WTC11 (cell line): ENCODE data around the gene ERFL. TPM values are rescaled to one million over a fixed set of nuclear protein-coding genes. Genes with fewer than 3 reads are reported as not detected.
A peak's percentile ranks its signal among the peaks of the same experiment; 100 is the strongest.

Experiments used
- AFF4 ChIP-seq: sonication (generic); formaldehyde crosslinking; IDR thresholded peaks from 2 replicates; pipeline ENCODE4 v1.8.1; 2023; ENCODE audit warnings: mild to moderate bottlenecking, missing genetic modification reagents, borderline replicate concordance
- ATF3 ChIP-seq: sonication (generic); formaldehyde crosslinking; conservative IDR thresholded peaks from 2 replicates; pipeline ENCODE4 v1.8.1; 2022; ENCODE audit warnings: mild to moderate bottlenecking, missing genetic modification reagents
- CBFB ChIP-seq: sonication (generic); formaldehyde crosslinking; IDR thresholded peaks from 2 replicates; pipeline ENCODE4 v1.8.1; 2022; ENCODE audit warnings: mild to moderate bottlenecking, low read depth, missing genetic modification reagents
- CREB1 ChIP-seq: sonication (generic); formaldehyde crosslinking; IDR thresholded peaks from 2 replicates; pipeline ENCODE4 v1.8.0; 2023; ENCODE audit warnings: mild to moderate bottlenecking, missing genetic modification reagents
- E2F1 ChIP-seq: sonication (generic); formaldehyde crosslinking; IDR thresholded peaks from 2 replicates; pipeline ENCODE4 v1.8.0; 2022; ENCODE audit warnings: mild to moderate bottlenecking, missing genetic modification reagents
- ELF4 ChIP-seq: sonication (generic); formaldehyde crosslinking; IDR thresholded peaks from 2 replicates; pipeline ENCODE4 v1.8.1; 2022; ENCODE audit warnings: low read depth, mild to moderate bottlenecking, moderate library complexity, missing genetic modification reagents
- EMX1 ChIP-seq: fragments of 250-450 bp; sonication (Bioruptor Pico); IDR thresholded peaks from 2 replicates; pipeline ENCODE4 v1.8.0; 2021; ENCODE audit warnings: mild to moderate bottlenecking
- FOXP1 ChIP-seq: sonication (generic); formaldehyde crosslinking; IDR thresholded peaks from 2 replicates; pipeline ENCODE4 v1.8.0; 2022; ENCODE audit warnings: missing genetic modification reagents, mild to moderate bottlenecking, moderate library complexity, borderline replicate concordance
- GABPB1 ChIP-seq: sonication (generic); formaldehyde crosslinking; IDR thresholded peaks from 2 replicates; pipeline ENCODE4 v1.8.1; 2023; ENCODE audit warnings: mild to moderate bottlenecking, missing genetic modification reagents
- JUN ChIP-seq: sonication (generic); formaldehyde crosslinking; IDR thresholded peaks from 2 replicates; pipeline ENCODE4 v1.8.0; 2023; ENCODE audit warnings: mild to moderate bottlenecking, missing genetic modification reagents
- NFYB ChIP-seq: sonication (generic); formaldehyde crosslinking; conservative IDR thresholded peaks from 2 replicates; pipeline ENCODE4 v1.8.0; 2022; ENCODE audit warnings: low read depth, missing genetic modification reagents
- OVOL2 ChIP-seq: fragments of 250-450 bp; sonication (Bioruptor Pico); IDR thresholded peaks from 2 replicates; pipeline ENCODE4 v1.9.0; 2021; ENCODE audit warnings: mild to moderate bottlenecking, borderline replicate concordance
- PRDM15 ChIP-seq: sonication (generic); formaldehyde crosslinking; IDR thresholded peaks from 2 replicates; pipeline ENCODE4 v1.8.0; 2022; ENCODE audit warnings: missing genetic modification reagents
- PRRX2 ChIP-seq: fragments of 250-450 bp; sonication (Bioruptor Pico); IDR thresholded peaks from 2 replicates; pipeline ENCODE4 v1.8.0; 2021; ENCODE audit warnings: mild to moderate bottlenecking
- STAT6 ChIP-seq: sonication (generic); formaldehyde crosslinking; conservative IDR thresholded peaks from 2 replicates; pipeline ENCODE4 v1.8.1; 2023; ENCODE audit warnings: mild to moderate bottlenecking, low read depth, missing genetic modification reagents, moderate library complexity
- ZMAT4 ChIP-seq: fragments of 250-450 bp; sonication (Bioruptor Pico); IDR thresholded peaks from 2 replicates; pipeline ENCODE4 v1.9.0; 2021; ENCODE audit warnings: mild to moderate bottlenecking
- ZNF138 ChIP-seq: sonication (generic); formaldehyde crosslinking; conservative IDR thresholded peaks from 2 replicates; pipeline ENCODE4 v1.8.1; 2022; ENCODE audit warnings: mild to moderate bottlenecking, moderate library complexity, missing genetic modification reagents
- ZNF232 ChIP-seq: sonication (generic); formaldehyde crosslinking; IDR thresholded peaks from 2 replicates; pipeline ENCODE4 v1.8.0; 2022; ENCODE audit warnings: mild to moderate bottlenecking, missing genetic modification reagents
- ZNF281 ChIP-seq: sonication (generic); formaldehyde crosslinking; IDR thresholded peaks from 2 replicates; pipeline ENCODE4 v1.8.0; 2023; ENCODE audit warnings: mild to moderate bottlenecking, missing genetic modification reagents
- ZNF396 ChIP-seq: fragments of 250-450 bp; sonication (Bioruptor Pico); IDR thresholded peaks from 2 replicates; pipeline ENCODE4 v1.8.0; 2021; ENCODE audit warnings: mild to moderate bottlenecking, moderate library complexity, borderline replicate concordance
- ZNF416 ChIP-seq: fragments of 250-450 bp; sonication (Bioruptor Pico); IDR thresholded peaks from 2 replicates; pipeline ENCODE4 v1.9.0; 2021; ENCODE audit warnings: mild to moderate bottlenecking, inconsistent platforms
- total RNA-seq: library from RNA; stranded (reverse); gene quantifications from 3 replicates; pipeline ENCODE4 v1.2.3, GENCODE V29; 2021

The ERFL gene
- total RNA-seq, 1 experiment from 2014 or later, result 0.31 TPM

GRCh38 chr19:41883821-41884733 is 44.2 kb downstream of the ERFL start (continued):
- TF ChIP-seq ZNF396, result no peak
- TF ChIP-seq PRDM15, result no peak
- no peak for TF ChIP-seq ZNF138 (CRISPR knock-in tag)
- TF ChIP-seq FOXP1 (CRISPR knock-in tag), result peak; percentile 78; the same call in 1 of the 2 replicates
- no peak for TF ChIP-seq AFF4 (CRISPR knock-in tag)
- no peak for TF ChIP-seq ZNF416 (CRISPR knock-in tag)
- no peak for TF ChIP-seq NFYB
- TF ChIP-seq ELF4 (CRISPR knock-in tag), result no peak
- TF ChIP-seq PRRX2 (CRISPR knock-in tag), result no peak
- TF ChIP-seq STAT6 (CRISPR knock-in tag), result no peak
- TF ChIP-seq ATF3 (CRISPR knock-in tag), result no peak
- peak; percentile 87 for TF ChIP-seq ZNF232 (CRISPR knock-in tag)
- TF ChIP-seq CREB1 (CRISPR knock-in tag), result no peak
- no peak for TF ChIP-seq ZMAT4 (CRISPR knock-in tag)
- peak; percentile 63; the same call in 1 of the 2 replicates for TF ChIP-seq GABPB1 (CRISPR knock-in tag)
- no peak for TF ChIP-seq JUN
- TF ChIP-seq E2F1 (CRISPR knock-in tag), result no peak
- no peak for TF ChIP-seq CBFB
- no peak for TF ChIP-seq OVOL2 (CRISPR knock-in tag)
- TF ChIP-seq ZNF281, result peak; percentile 48; the same call in 1 of the 2 replicates
- TF ChIP-seq EMX1 (CRISPR knock-in tag), result no peak
